ENCODE measurements around the gene HES3. TPM values are rescaled to one million over a fixed set of nuclear protein-coding genes. Genes with fewer than 3 reads are reported as not detected.

HES3 gene
- total RNA-seq, 1 donor from 2014 or later, result not detected

- Histone ChIP-seq H3K36me3 (ENCODE audit: control insufficient read depth, insufficient read depth, low read length) (peaks cover 5% of the 10 kb centered on the region), H3K27me3 (ENCODE audit: control insufficient read depth, insufficient read depth, low read length) (peaks cover 14% of the 10 kb centered on the region), H3K4me3 (ENCODE audit: low read depth, low read length) (no peak overlapping the region)
- no peak for DNase-seq (ENCODE audit: low read depth)
- TF ChIP-seq CTCF (IDR thresholded peaks at IDR 0.05; ENCODE audit: insufficient read depth, low read length, severe bottlenecking), result no peak
- FAIRE-seq, result no peak
Measured at GRCh38 chr1:6248161-6248776, 4.3 kb downstream of the HES3 start.

- H3K27me3 ChIP-seq (ENCODE audit: control insufficient read depth, insufficient read depth, low read length), result peaks cover 6% of the 10 kb centered on the region
- peaks cover 11% of the 10 kb centered on the region for H3K36me3 ChIP-seq (ENCODE audit: control insufficient read depth, insufficient read depth, low read length)
- no peak overlapping the region for H3K4me3 ChIP-seq (ENCODE audit: low read depth, low read length)
- TF ChIP-seq CTCF (IDR thresholded peaks at IDR 0.05; ENCODE audit: insufficient read depth, low read length, severe bottlenecking), result no peak
- FAIRE-seq (no peak), DNase-seq (ENCODE audit: low read depth) (no peak)
Measured at GRCh38 chr1:6248932-6249738, 5.2 kb downstream of the HES3 start.

- TF ChIP-seq CTCF (IDR thresholded peaks at IDR 0.05; ENCODE audit: insufficient read depth, low read length, severe bottlenecking), result no peak
- Histone ChIP-seq H3K4me3 (ENCODE audit: low read depth, low read length) (no peak overlapping the region), H3K27me3 (ENCODE audit: control insufficient read depth, insufficient read depth, low read length) (no peaks in the 10 kb centered on the region), H3K36me3 (ENCODE audit: control insufficient read depth, insufficient read depth, low read length) (peaks cover 14% of the 10 kb centered on the region)
- DNase-seq (ENCODE audit: low read depth), result no peak
- no peak for FAIRE-seq
Measured at GRCh38 chr1:6249739-6250689, 6.0 kb downstream of the HES3 start.

- no peaks in the 10 kb centered on the region for H3K27me3 ChIP-seq (ENCODE audit: control insufficient read depth, insufficient read depth, low read length)
- peaks cover 16% of the 10 kb centered on the region for H3K36me3 ChIP-seq (ENCODE audit: control insufficient read depth, insufficient read depth, low read length)
- DNase-seq (ENCODE audit: low read depth) (no peak), FAIRE-seq (no peak)
- H3K4me3 ChIP-seq (ENCODE audit: low read depth, low read length), result no peak overlapping the region
- TF ChIP-seq CTCF (IDR thresholded peaks at IDR 0.05; ENCODE audit: insufficient read depth, low read length, severe bottlenecking), result no peak
Measured at GRCh38 chr1:6251233-6251632, 7.3 kb downstream of the HES3 start.

GRCh38 chr1:6251681-6252373 lies 7.8 kb downstream of the HES3 start:
- no peak for FAIRE-seq

More at GRCh38 chr1:6251681-6252373, 7.8 kb downstream of the HES3 start:
- DNase-seq (ENCODE audit: low read depth), result no peak
- Histone ChIP-seq H3K4me3 (ENCODE audit: low read depth, low read length) (no peak overlapping the region), H3K27me3 (ENCODE audit: control insufficient read depth, insufficient read depth, low read length) (no peaks in the 10 kb centered on the region), H3K36me3 (ENCODE audit: control insufficient read depth, insufficient read depth, low read length) (peaks cover 16% of the 10 kb centered on the region)
- no peak for TF ChIP-seq CTCF (IDR thresholded peaks at IDR 0.05; ENCODE audit: insufficient read depth, low read length, severe bottlenecking)
